Glutamatergic neuron (in vitro differentiated cells): Measurements from ENCODE around the gene AKIRIN2. TPM values are rescaled to one million over a fixed set of nuclear protein-coding genes. Genes with fewer than 3 reads are reported as not detected.

Source experiments
- DNase-seq: peaks from one replicate; pipeline ENCODE4 v3.0.0; 2022
- H3K27ac Mint-ChIP-seq: one replicate; pipeline ENCODE4 v1.8.0; 2020; ENCODE audit warnings: mild to moderate bottlenecking, mixed read lengths, inconsistent platforms; ENCODE audit not compliant: unreplicated experiment
- H3K27me3 Mint-ChIP-seq: one replicate; pipeline ENCODE4 v1.8.0; 2020; ENCODE audit warnings: mild to moderate bottlenecking, moderate library complexity, mixed read lengths, inconsistent platforms; ENCODE audit not compliant: unreplicated experiment
- H3K36me3 Mint-ChIP-seq: one replicate; pipeline ENCODE4 v1.8.0; 2020; ENCODE audit warnings: mild to moderate bottlenecking, mixed read lengths, inconsistent platforms; ENCODE audit not compliant: unreplicated experiment
- H3K4me1 Mint-ChIP-seq: one replicate; pipeline ENCODE4 v1.8.0; 2020; ENCODE audit warnings: mild to moderate bottlenecking, low read depth, mixed read lengths, inconsistent platforms; ENCODE audit not compliant: unreplicated experiment
- H3K4me3 Mint-ChIP-seq: one replicate; pipeline ENCODE4 v1.8.0; 2020; ENCODE audit warnings: mild to moderate bottlenecking, mixed read lengths, inconsistent platforms; ENCODE audit not compliant: unreplicated experiment
- H3K9me3 Mint-ChIP-seq: one replicate; pipeline ENCODE4 v1.8.0; 2020; ENCODE audit warnings: mild to moderate bottlenecking, moderate library complexity, mixed read lengths, inconsistent platforms; ENCODE audit not compliant: unreplicated experiment
- CTCF ChIP-seq: fragments of 200-600 bp; sonication (generic); IDR thresholded peaks from one replicate; pipeline ENCODE4 v1.5.0; 2021; ENCODE audit not compliant: partially characterized antibody, unreplicated experiment
- total RNA-seq: library from RNA; stranded (reverse); fragmentation: NEBNext Ultra II Directional; extraction: Animal tissue kit (Norgen Biotek cat#: 25700); gene quantifications from one replicate; pipeline ENCODE4 v1.2.1, GENCODE V29; 2021; ENCODE audit not compliant: unreplicated experiment

The AKIRIN2 gene
- total RNA-seq, 1 donor from 2014 or later, result 167 TPM

GRCh38 chr6:87654122-87654521 lies 47.9 kb downstream of the AKIRIN2 start:
- Mint-ChIP-seq H3K9me3 (peaks cover 1% of the 10 kb centered on the region), H3K4me1 (no peaks in the 10 kb centered on the region), H3K36me3 (no peaks in the 10 kb centered on the region), H3K27ac (no peak overlapping the region), H3K27me3 (peaks cover 2% of the 10 kb centered on the region), H3K4me3 (no peak overlapping the region)
- TF ChIP-seq CTCF, result no peak
- no peak for DNase-seq

- Mint-ChIP-seq H3K27ac (no peak overlapping the region), H3K27me3 (peaks cover 3% of the 10 kb centered on the region), H3K9me3 (peaks cover 1% of the 10 kb centered on the region), H3K4me3 (no peak overlapping the region), H3K4me1 (no peaks in the 10 kb centered on the region), H3K36me3 (no peaks in the 10 kb centered on the region)
- no peak for DNase-seq
- no peak for TF ChIP-seq CTCF
Observed at GRCh38 chr6:87653074-87653962, 48.7 kb downstream of the AKIRIN2 start.

GRCh38 chr6:87645080-87645479 lies 57.0 kb downstream of the AKIRIN2 start:
- Mint-ChIP-seq H3K4me3 (no peak overlapping the region), H3K9me3 (no peaks in the 10 kb centered on the region)

GRCh38 chr6:87641065-87641692 lies 60.9 kb downstream of the AKIRIN2 start:
- no peak for DNase-seq
- TF ChIP-seq CTCF, result no peak
- peaks cover 2% of the 10 kb centered on the region for H3K4me1 Mint-ChIP-seq
- H3K27me3 Mint-ChIP-seq, result no peaks in the 10 kb centered on the region
- no peaks in the 10 kb centered on the region for H3K9me3 Mint-ChIP-seq
- no peaks in the 10 kb centered on the region for H3K36me3 Mint-ChIP-seq
- H3K4me3 Mint-ChIP-seq, result no peak overlapping the region
- H3K27ac Mint-ChIP-seq, result no peak overlapping the region

More at GRCh38 chr6:87645080-87645479, 57.0 kb downstream of the AKIRIN2 start:
- peaks cover 3% of the 10 kb centered on the region for H3K27me3 Mint-ChIP-seq
- no peak overlapping the region for H3K27ac Mint-ChIP-seq
- H3K36me3 Mint-ChIP-seq, result no peaks in the 10 kb centered on the region
- peaks cover 6% of the 10 kb centered on the region for H3K4me1 Mint-ChIP-seq
- no peak for DNase-seq
- TF ChIP-seq CTCF, result no peak

- Mint-ChIP-seq H3K4me3 (no peak overlapping the region), H3K36me3 (no peaks in the 10 kb centered on the region), H3K27ac (no peak overlapping the region), H3K4me1 (peaks cover 2% of the 10 kb centered on the region), H3K27me3 (no peaks in the 10 kb centered on the region), H3K9me3 (no peaks in the 10 kb centered on the region)
- no peak for DNase-seq
- TF ChIP-seq CTCF, result no peak
Observed at GRCh38 chr6:87639373-87639772, 62.7 kb downstream of the AKIRIN2 start.
